Neuron (in vitro differentiated cells): Measurements from ENCODE around the gene TRIM54.
"Not testable (repeated sequence)": the region's sequence is repeated elsewhere in the genome, so short reads cannot be mapped to it uniquely, and the experiment has no call there.

Experiments used
- H2AFZ ChIP-seq: one replicate; pipeline ENCODE4 v1.6.1; 2013; ENCODE audit warnings: low read depth, mild to moderate bottlenecking, inconsistent platforms, low read length, moderate library complexity
- H3K27me3 ChIP-seq: one replicate; pipeline ENCODE4 v1.6.1; 2013; ENCODE audit warnings: low read length; ENCODE audit not compliant: insufficient read depth
- H3K36me3 ChIP-seq: one replicate; pipeline ENCODE4 v1.6.1; 2013; ENCODE audit warnings: low read length; ENCODE audit not compliant: insufficient read depth
- H3K4me1 ChIP-seq: one replicate; pipeline ENCODE4 v1.6.1; 2013; ENCODE audit warnings: low read length; ENCODE audit not compliant: insufficient read depth
- H3K4me3 ChIP-seq: 2 replicates; pipeline ENCODE4 v1.5.1; 2013; ENCODE audit warnings: mild to moderate bottlenecking, low read length, moderate library complexity
- H3K9me3 ChIP-seq: one replicate; pipeline ENCODE4 v1.6.1; 2013; ENCODE audit warnings: low read length

TRIM54 gene

DNA sequence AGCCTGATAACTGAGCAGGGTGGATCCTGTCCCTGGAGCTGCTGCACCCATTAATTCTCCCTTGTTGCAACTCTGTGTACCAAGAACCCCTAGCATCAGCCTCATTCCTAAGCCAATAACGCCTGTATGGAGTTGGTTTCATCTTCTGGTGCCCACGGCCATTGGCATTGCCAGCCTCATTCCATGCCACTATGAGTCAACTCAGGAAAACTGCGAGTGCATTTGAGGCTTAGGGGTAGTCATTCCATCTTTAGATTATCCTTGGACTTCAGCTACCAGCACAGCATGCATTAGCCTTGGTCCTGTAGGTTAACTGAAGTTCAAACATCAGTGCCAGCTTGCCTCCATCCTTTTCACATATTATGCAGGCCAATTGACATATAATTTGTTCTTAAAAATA is 1.4 kb upstream of the TRIM54 start:
- Histone ChIP-seq H3K4me3 (no peak overlapping the region), H3K36me3 (no peaks in the 10 kb centered on the region), H2AFZ (no peak overlapping the region), H3K4me1 (peaks cover 2% of the 10 kb centered on the region), H3K9me3 (no peaks in the 10 kb centered on the region), H3K27me3 (peaks cover 59% of the 10 kb centered on the region)

DNA sequence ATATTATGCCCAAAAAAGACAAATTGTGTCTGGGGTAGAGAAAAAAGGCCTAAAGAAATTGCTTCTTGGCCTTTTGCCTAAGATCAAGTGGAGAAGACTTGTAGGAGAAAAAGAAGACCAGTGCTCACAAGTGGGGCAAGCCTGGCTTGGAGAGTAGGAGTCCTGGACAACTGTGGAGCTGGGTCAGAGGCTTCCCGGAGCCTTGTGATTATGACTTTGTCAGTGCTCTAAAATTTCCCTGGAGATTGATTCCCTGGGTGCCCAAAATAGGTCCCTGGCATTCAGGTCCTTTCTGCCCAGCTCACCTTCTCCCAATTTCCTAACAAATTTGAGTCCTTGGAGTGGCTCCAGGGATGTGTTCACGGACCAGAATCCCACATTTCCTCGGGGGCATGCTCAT is 787 bp upstream of the TRIM54 start:
- H3K9me3 ChIP-seq = no peaks in the 10 kb centered on the region
- H2AFZ ChIP-seq = no peak overlapping the region
- no peak overlapping the region for H3K4me3 ChIP-seq
- peaks cover 2% of the 10 kb centered on the region for H3K4me1 ChIP-seq
- H3K36me3 ChIP-seq = no peaks in the 10 kb centered on the region
- peaks cover 61% of the 10 kb centered on the region for H3K27me3 ChIP-seq

DNA sequence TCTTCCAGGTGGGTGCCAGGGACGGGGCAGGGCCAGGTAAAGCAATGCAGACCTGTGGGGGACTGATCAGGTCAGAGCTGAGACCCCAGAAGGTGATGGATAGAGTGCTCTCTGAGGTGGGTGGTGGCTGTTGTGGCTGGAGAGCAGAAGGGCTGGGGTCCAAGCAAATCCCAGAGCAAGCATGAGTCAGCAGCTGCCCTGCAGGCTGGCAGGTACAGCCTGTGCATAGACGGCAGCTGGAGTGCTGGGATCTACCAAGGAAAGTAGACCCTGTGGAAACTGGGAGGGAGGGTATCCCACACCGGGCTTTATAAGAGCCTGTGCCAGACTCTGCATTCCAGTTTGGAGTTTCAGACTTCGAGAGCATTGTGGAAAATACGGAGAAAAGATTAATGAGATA is 663 bp downstream of the TRIM54 start:
- no peaks in the 10 kb centered on the region for H3K9me3 ChIP-seq
- no peak overlapping the region for H3K4me3 ChIP-seq
- H2AFZ ChIP-seq = no peak overlapping the region
- peaks cover 2% of the 10 kb centered on the region for H3K4me1 ChIP-seq
- peaks cover 68% of the 10 kb centered on the region for H3K27me3 ChIP-seq
- H3K36me3 ChIP-seq = no peaks in the 10 kb centered on the region

DNA sequence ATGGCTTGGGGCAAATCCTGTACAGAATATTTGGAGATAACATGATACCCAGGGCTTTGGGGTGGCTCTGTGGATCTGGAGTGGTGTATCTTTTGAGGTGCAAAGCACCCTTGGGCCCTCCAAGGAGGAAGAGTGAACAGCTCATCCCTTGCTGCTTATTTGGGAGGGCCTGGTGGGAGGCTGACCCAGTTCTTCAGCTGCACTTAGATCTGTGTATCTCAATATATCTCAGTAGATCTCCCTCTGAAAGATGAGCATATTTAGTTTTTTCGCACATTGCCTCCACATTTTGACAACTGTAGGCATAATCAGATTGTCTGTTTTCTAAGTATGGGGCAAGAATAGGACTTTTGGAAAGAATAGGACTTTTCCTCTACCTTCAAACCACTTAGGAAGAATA is 2.8 kb downstream of the TRIM54 start:
- H3K4me1 ChIP-seq = peaks cover 2% of the 10 kb centered on the region
- H3K27me3 ChIP-seq = peaks cover 78% of the 10 kb centered on the region
- H3K4me3 ChIP-seq = no peak overlapping the region
- H2AFZ ChIP-seq = no peak overlapping the region
- no peaks in the 10 kb centered on the region for H3K9me3 ChIP-seq
- H3K36me3 ChIP-seq = no peaks in the 10 kb centered on the region

DNA sequence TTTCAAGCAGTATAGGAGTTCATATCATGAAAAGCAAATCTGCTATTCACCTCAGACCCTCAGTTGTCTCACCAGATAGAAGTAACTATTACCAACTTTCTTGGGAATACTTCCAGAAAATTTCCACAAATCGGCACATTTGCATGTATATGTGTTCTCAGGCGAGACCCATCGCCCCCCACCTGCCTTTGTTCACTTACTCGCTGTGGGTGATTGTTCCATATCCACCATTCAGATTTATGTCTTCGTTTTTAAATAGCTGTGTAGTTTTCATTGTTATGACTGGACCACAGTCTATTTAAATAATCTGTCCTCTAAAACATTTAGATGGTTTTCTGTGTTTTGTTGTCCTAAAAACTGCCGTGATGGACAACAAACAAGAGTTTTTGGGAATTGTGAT is 3.3 kb downstream of the TRIM54 start:
- Histone ChIP-seq H3K4me1 (peaks cover 2% of the 10 kb centered on the region), H3K36me3 (no peaks in the 10 kb centered on the region), H3K27me3 (peaks cover 80% of the 10 kb centered on the region), H3K4me3 (no peak overlapping the region), H2AFZ (no peak overlapping the region), H3K9me3 (no peaks in the 10 kb centered on the region)

DNA sequence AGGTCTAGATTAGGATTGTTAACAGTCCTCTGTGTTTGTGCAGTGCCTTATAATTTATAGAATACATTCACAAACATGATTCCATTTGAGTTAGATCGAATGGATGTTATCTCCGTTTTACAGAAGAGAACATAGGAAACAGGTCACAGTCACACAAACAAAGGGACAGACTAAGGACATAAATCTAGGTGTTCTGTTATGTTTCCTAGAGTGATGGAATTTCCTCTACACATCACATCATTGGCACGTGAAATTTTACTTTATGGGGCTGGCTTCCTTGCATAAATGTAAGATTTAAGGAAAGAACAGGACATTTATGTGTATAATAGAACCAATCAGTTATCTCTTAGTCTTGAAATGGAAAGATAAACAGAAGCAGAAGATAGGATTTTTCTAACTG is 6.4 kb downstream of the TRIM54 start:
- no peak overlapping the region for H3K4me3 ChIP-seq
- no peaks in the 10 kb centered on the region for H3K9me3 ChIP-seq
- H3K36me3 ChIP-seq = no peaks in the 10 kb centered on the region
- H3K4me1 ChIP-seq = peaks cover 7% of the 10 kb centered on the region
- peaks cover 68% of the 10 kb centered on the region for H3K27me3 ChIP-seq
- no peak overlapping the region for H2AFZ ChIP-seq

DNA sequence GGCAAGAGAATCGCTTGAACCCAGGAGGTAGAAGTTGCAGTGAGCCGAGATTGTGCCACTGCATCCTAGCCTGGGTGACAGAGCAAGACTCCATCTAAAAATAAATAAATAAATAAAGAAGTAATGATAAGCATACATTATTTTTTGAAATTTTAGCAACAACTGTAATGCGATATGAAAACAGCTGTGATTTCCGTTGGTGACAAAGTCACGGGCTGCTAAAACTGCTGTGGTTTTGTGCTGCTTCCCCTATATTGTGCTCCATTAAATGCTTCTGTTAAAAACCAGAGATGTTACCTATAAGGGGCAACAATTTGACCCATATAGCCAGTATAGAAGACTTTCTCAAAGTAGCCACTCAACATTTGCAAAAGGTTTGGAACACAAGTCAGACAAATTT is 8.3 kb downstream of the TRIM54 start:
- Histone ChIP-seq H3K4me1 (peaks cover 7% of the 10 kb centered on the region), H2AFZ (no peak overlapping the region), H3K4me3 (no peak overlapping the region), H3K9me3 (no peaks in the 10 kb centered on the region), H3K36me3 (no peaks in the 10 kb centered on the region), H3K27me3 (peaks cover 51% of the 10 kb centered on the region)

DNA sequence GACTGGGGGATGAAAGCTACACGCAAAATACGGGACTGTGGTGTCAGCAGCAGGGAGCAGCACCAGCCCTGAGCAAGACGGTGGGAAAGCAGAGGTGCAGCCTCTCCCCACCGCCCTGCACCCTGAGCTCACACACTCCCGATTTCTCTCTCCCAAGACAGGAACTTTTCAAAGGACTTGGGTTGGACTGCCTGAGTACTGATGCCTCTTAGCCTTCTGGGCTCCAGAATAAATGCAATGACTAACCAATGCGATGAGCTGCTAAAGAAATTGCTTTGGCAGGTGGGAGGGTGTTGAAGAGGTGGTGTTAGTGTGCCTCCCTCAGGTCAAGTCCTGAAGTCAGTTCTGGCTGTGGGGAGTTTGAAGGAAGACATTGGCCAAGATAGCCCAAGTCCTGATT is 9.6 kb downstream of the TRIM54 start:
- no peak overlapping the region for H2AFZ ChIP-seq
- no peak overlapping the region for H3K4me3 ChIP-seq
- H3K9me3 ChIP-seq = no peaks in the 10 kb centered on the region
- H3K27me3 ChIP-seq = peaks cover 51% of the 10 kb centered on the region
- peaks cover 7% of the 10 kb centered on the region for H3K4me1 ChIP-seq
- no peaks in the 10 kb centered on the region for H3K36me3 ChIP-seq

DNA sequence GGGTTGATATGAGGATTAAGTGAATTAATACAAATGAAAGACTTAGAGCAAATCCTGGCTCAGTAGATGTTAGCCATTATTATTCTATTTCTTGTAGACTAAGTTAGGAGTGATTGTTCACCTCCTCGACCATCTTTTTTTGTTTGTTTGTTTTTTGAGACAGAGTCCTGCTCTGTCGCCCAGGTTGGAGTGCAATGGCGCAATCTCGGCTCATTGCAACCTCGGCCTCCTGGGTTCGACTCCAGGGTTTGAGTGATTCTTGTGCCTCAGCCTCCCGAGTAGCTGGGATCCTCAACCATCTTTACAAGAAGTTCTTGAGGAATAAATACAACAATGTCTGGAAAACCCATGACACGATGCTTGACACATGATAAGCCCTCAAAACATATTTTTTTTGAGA is 12.7 kb downstream of the TRIM54 start:
- peaks cover 7% of the 10 kb centered on the region for H3K4me1 ChIP-seq
- no peak overlapping the region for H2AFZ ChIP-seq
- no peak overlapping the region for H3K4me3 ChIP-seq
- H3K9me3 ChIP-seq = no peaks in the 10 kb centered on the region
- no peaks in the 10 kb centered on the region for H3K36me3 ChIP-seq
- H3K27me3 ChIP-seq = peaks cover 34% of the 10 kb centered on the region

DNA sequence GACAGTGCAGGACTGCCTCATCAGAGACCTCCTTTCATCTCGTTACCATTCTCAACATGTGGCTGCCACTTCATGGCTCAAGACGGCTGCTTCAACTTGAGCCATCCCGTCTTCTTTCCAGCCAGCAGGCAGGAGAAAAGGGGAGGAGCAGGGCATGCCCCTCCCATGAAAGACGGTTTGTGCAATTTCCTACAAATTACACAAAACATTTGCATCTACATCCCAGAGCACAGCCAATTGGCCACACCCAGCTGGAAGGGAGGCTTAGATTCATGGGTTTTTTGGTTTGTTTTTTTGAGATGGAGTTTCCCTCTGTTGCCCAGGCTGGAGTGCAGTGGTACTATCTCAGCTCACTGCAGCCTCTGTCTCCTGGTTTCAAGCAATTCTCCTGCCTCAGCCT is 14.3 kb downstream of the TRIM54 start:
- no peak overlapping the region for H2AFZ ChIP-seq

DNA sequence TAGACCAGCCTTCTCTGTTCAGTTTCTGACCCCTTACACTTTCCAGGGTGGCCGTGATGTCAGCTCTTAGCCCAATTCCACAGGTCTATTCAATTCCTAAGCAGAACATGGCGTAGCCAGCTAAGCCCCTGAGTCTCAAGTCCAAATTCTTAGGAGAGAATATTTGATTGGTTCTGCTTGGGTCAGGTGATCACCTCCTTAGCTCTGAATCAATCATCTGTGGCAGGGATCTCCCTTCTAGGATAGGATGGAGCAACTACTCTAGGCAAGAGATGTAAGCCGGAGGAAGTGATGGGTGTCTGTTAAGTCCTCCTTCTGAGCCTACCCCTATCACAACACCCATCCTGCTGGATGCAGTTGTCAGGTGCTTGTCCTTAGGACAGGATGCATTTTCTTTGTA is 15.0 kb downstream of the TRIM54 start:
- H3K27me3 ChIP-seq = peaks cover 15% of the 10 kb centered on the region
- no peak overlapping the region for H3K4me3 ChIP-seq

More for the DNA sequence above, 14.3 kb downstream of the TRIM54 start:
- H3K4me1 ChIP-seq = peaks cover 7% of the 10 kb centered on the region
- H3K9me3 ChIP-seq = no peaks in the 10 kb centered on the region
- no peak overlapping the region for H3K4me3 ChIP-seq
- peaks cover 23% of the 10 kb centered on the region for H3K27me3 ChIP-seq
- H3K36me3 ChIP-seq = no peaks in the 10 kb centered on the region

DNA sequence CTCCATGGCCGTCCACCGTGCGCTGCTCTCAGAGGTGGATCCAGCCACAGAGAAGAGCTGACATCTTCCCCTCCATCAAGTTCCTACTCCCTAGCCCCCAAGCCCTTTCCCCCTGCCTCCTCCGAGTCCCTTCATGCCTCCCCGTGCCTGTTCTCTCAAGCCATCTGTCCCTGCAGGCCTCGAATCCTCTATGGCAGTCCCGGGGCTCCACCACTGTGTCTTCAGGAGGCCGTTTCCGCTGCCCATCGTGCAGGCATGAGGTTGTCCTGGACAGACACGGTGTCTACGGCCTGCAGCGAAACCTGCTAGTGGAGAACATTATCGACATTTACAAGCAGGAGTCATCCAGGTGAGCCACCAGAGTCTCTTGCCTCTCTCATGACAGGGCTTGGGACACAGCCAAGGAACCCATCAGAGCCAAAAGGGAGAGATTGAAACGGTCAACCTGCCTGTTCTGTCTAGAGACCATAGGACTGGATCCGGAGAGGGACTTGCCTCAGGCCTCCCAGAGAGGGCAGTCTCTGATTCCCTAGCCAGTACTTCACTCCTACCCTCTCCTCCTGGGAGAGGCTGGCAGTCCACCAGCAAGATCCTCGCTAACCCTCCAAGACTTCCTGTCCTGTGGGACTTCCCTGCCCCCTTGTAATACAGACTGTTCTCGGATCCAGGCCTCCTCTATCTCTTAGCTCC is 16.3 kb downstream of the TRIM54 start:
- H3K27me3 ChIP-seq = peaks cover 15% of the 10 kb centered on the region
- no peaks in the 10 kb centered on the region for H3K9me3 ChIP-seq
- H3K36me3 ChIP-seq = no peaks in the 10 kb centered on the region
- H3K4me1 ChIP-seq = no peaks in the 10 kb centered on the region
- H3K4me3 ChIP-seq = no peak overlapping the region
- no peak overlapping the region for H2AFZ ChIP-seq

More for the DNA sequence above, 15.0 kb downstream of the TRIM54 start:
- no peaks in the 10 kb centered on the region for H3K36me3 ChIP-seq
- no peaks in the 10 kb centered on the region for H3K9me3 ChIP-seq
- H2AFZ ChIP-seq = no peak overlapping the region
- H3K4me1 ChIP-seq = peaks cover 7% of the 10 kb centered on the region

DNA sequence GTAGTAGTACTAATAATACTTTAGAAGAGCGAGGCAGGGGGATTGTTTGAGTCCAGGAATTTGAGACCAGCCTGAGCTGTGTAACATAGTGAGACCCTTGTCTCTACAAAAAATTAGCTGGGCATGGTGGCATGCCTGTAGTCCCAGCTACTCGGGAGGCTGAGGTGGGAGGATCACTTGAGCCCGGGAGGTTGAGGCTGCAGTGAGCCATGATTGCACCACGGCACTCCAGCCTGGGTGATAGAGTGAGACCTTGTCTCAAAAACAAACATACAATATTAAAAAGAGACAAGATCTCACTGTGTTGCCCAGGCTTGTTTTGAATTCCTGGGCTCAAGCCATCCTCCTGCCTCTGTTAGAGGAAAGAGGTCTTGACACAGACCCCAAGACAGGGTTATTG is 18.4 kb downstream of the TRIM54 start:
- not testable (repeated sequence) for H3K4me3 ChIP-seq, H2AFZ ChIP-seq

More for the DNA sequence above, 18.4 kb downstream of the TRIM54 start:
- H3K36me3 ChIP-seq, H3K4me1 ChIP-seq, H3K9me3 ChIP-seq: not testable (repeated sequence)
- peaks cover 15% of the 10 kb centered on the region for H3K27me3 ChIP-seq
